Measurements from ENCODE around the gene BRINP1. TPM values are rescaled to one million over a fixed set of nuclear protein-coding genes. Genes with fewer than 3 reads are reported as not detected.
A peak's percentile ranks its signal among the peaks of the same experiment; 100 is the strongest.

The BRINP1 gene
- total and polyA plus RNA-seq, 10 of the 15 experiments (the other 5 are each of a cell fraction or from before 2014, with no cell fraction given) = not detected

DNA sequence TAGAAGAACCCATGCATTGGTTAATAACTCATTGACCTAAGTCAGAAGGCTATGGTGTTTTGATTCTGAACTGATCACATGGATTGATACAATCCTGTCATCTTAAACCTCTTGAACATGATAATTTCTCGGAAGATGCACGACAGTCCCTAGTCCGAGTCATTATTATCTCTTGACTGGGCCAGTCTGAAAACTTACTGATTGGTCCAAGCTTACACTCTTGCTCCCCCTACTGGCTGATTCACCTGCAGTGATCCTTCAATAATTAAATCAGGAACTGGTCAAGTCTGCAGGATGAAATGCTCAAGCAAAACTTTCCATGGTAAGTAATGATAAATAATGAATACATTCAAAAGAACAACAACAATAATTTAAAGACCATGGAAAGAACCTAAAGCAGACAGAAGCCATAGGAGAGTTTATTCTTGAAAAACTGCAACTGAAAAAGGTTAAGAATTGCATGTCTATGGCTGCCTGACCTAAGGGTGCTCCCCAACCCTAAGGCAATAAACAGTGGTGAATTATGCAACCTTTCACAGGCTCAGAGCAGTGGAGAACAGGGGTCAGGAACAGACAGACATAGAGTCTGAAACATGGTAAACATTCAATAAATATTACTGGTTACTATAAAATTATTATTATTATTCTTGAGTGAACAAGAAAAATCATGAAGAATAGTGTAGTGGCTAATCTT lies 79.3 kb downstream of the BRINP1 start:
- ChIA-PET CTCF (interaction anchor here (1.3 to 2.2 kb wide), 3 partner anchors 68 to 1645 kb away, joined by 3 to 6 read pairs (median 3); no protein-coding TSS in a partner anchor), POLR2A (no interaction called here)
- H3K9me3 ChIP-seq (replicated peaks; ENCODE audit: control insufficient read depth, insufficient read depth, low read length) = no peaks in the 10 kb centered on the region

More for the DNA sequence above, 79.3 kb downstream of the BRINP1 start:
- ChIA-PET RAD21 (ENCODE audit: unreplicated experiment) (no interaction called here), SMC1A (ENCODE audit: uncharacterized antibody, unreplicated experiment) (interaction anchor here (0.8 kb wide), 1 partner anchor 10 kb away, joined by 3 read pairs; no protein-coding TSS in a partner anchor)
- H3K9ac ChIP-seq (ENCODE audit: control insufficient read depth, insufficient read depth, low read length) = no peak overlapping the region
- intact Hi-C loops (cut with micrococcal nuclease; ENCODE audit: unreplicated experiment) = loop anchor here (1.0 to 10.0 kb wide), 6 partner anchors 465 to 1646 kb away; no protein-coding TSS in a partner anchor
- FAIRE-seq (peak; percentile 18), DNase-seq (ENCODE audit: low read depth, low spot score) (no peak), ATAC-seq (peak; percentile 84)
- no peaks in the 10 kb centered on the region for H3K36me3 ChIP-seq (ENCODE audit: control insufficient read depth in 2 of 2, insufficient read depth in 2 of 2, low read length in 1 of 2)
- H4K20me1 ChIP-seq (ENCODE audit: control insufficient read depth, insufficient read depth) = no peaks in the 10 kb centered on the region
- H3K4me2 ChIP-seq (ENCODE audit: control insufficient read depth, insufficient read depth) = no peak overlapping the region
- BruUV-seq (replicated peaks) = no TSS peak
- no peaks in the 10 kb centered on the region for H3K79me2 ChIP-seq (ENCODE audit: control insufficient read depth, insufficient read depth, low read length)
- no peaks in the 10 kb centered on the region for H3K4me1 ChIP-seq (ENCODE audit: control insufficient read depth, insufficient read depth, low read length)
- no peak overlapping the region for H2AFZ ChIP-seq (ENCODE audit: control insufficient read depth, low read depth, low read length)
- H3K4me3 ChIP-seq = no peak overlapping the region
- in situ Hi-C loops (cut with MboI) = loop anchor here (10.0 kb wide), 2 partner anchors 765 to 1505 kb away; no protein-coding TSS in a partner anchor
- no peak overlapping the region for H3K27ac ChIP-seq (ENCODE audit: control insufficient read depth, insufficient read depth)
- no peaks in the 10 kb centered on the region for H3K27me3 ChIP-seq (replicated peaks in 1 of 2; ENCODE audit: control insufficient read depth in 2 of 2, insufficient read depth in 2 of 2, low read length in 1 of 2)
- WGBS (ENCODE audit: insufficient coverage, insufficient replicate concordance, low lambda C conversion rate, missing lambda C conversion rate) = 2% methylated on average over 3 of the region's 3 CpGs
- TF ChIP-seq YY1 (IDR thresholded peaks at IDR 0.05; ENCODE audit: low read depth, low read length) (no peak), RAD21 (IDR thresholded peaks at IDR 0.05; ENCODE audit: insufficient read depth, low read depth, low read length) (peak; percentile 77), SMC3 (IDR thresholded peaks at IDR 0.05; ENCODE audit: borderline replicate concordance, low read length) (peak; percentile 65), GATAD2B (conservative IDR thresholded peaks at IDR 0.05; ENCODE audit: low read depth) (no peak)
- TF ChIP-seq, protein P1, sequence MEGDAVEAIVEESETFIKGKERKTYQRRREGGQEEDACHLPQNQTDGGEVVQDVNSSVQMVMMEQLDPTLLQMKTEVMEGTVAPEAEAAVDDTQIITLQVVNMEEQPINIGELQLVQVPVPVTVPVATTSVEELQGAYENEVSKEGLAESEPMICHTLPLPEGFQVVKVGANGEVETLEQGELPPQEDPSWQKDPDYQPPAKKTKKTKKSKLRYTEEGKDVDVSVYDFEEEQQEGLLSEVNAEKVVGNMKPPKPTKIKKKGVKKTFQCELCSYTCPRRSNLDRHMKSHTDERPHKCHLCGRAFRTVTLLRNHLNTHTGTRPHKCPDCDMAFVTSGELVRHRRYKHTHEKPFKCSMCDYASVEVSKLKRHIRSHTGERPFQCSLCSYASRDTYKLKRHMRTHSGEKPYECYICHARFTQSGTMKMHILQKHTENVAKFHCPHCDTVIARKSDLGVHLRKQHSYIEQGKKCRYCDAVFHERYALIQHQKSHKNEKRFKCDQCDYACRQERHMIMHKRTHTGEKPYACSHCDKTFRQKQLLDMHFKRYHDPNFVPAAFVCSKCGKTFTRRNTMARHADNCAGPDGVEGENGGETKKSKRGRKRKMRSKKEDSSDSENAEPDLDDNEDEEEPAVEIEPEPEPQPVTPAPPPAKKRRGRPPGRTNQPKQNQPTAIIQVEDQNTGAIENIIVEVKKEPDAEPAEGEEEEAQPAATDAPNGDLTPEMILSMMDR (IDR thresholded peaks at IDR 0.05 in 2 of 3, conservative IDR thresholded peaks at IDR 0.05 in 1 of 3; ENCODE audit: control insufficient read depth in 2 of 3, extremely low read depth in 1 of 3, insufficient read depth in 1 of 3, low read depth in 3 of 3, low read length in 3 of 3) = peak; percentile 68 to 79 (median 74); a peak in 5 of 6 replicates

All from GM12878 (cell line).